Osteocyte (in vitro differentiated cells): ENCODE measurements around the gene GPR107. TPM values are rescaled to one million over a fixed set of nuclear protein-coding genes. Genes with fewer than 3 reads are reported as not detected.
A peak's percentile ranks its signal among the peaks of the same experiment; 100 is the strongest.

Source experiments
- DNase-seq: peaks from one replicate; pipeline ENCODE4 v3.0.0; 2021; ENCODE audit warnings: mixed read lengths; ENCODE audit not compliant: unreplicated experiment; ENCODE audit errors: extremely low spot score
- H3K27ac Mint-ChIP-seq: one replicate; pipeline ENCODE4 v1.8.0; 2021; ENCODE audit warnings: mild to moderate bottlenecking, mixed read lengths; ENCODE audit not compliant: unreplicated experiment
- H3K27me3 Mint-ChIP-seq: one replicate; pipeline ENCODE4 v1.8.0; 2021; ENCODE audit warnings: mixed read lengths; ENCODE audit not compliant: unreplicated experiment
- H3K36me3 Mint-ChIP-seq: one replicate; pipeline ENCODE4 v1.8.0; 2021; ENCODE audit warnings: mixed read lengths; ENCODE audit not compliant: unreplicated experiment
- H3K4me1 Mint-ChIP-seq: one replicate; pipeline ENCODE4 v1.8.0; 2021; ENCODE audit warnings: mixed read lengths; ENCODE audit not compliant: unreplicated experiment
- H3K4me3 Mint-ChIP-seq: one replicate; pipeline ENCODE4 v1.8.0; 2021; ENCODE audit warnings: mild to moderate bottlenecking, moderate library complexity, mixed read lengths; ENCODE audit not compliant: unreplicated experiment
- H3K9me3 Mint-ChIP-seq: one replicate; pipeline ENCODE4 v1.8.0; 2021; ENCODE audit warnings: mixed read lengths; ENCODE audit not compliant: unreplicated experiment
- CTCF ChIP-seq: fragments of 200-600 bp; sonication (generic); IDR thresholded peaks from 2 replicates; pipeline ENCODE4 v1.5.0; 2021; ENCODE audit warnings: antibody characterized with exemption, mild to moderate bottlenecking, moderate library complexity
- total RNA-seq: library from RNA; stranded (reverse); gene quantifications from 2 replicates; pipeline ENCODE4 v1.2.1, GENCODE V29; 2021

Gene GPR107
- total RNA-seq, 1 donor from 2014 or later, result 57.0 TPM

GRCh38 chr9:130112538-130113151 is 58.9 kb downstream of the GPR107 start:
- no peaks in the 10 kb centered on the region for H3K9me3 Mint-ChIP-seq
- H3K27ac Mint-ChIP-seq, result no peak overlapping the region
- no peak for TF ChIP-seq CTCF
- no peak for DNase-seq
- peaks cover 21% of the 10 kb centered on the region for H3K4me1 Mint-ChIP-seq
- H3K27me3 Mint-ChIP-seq, result no peaks in the 10 kb centered on the region
- peaks cover 10% of the 10 kb centered on the region for H3K36me3 Mint-ChIP-seq
- H3K4me3 Mint-ChIP-seq, result no peak overlapping the region

- TF ChIP-seq CTCF, result no peak
- Mint-ChIP-seq H3K27me3 (no peaks in the 10 kb centered on the region), H3K9me3 (no peaks in the 10 kb centered on the region), H3K4me3 (no peak overlapping the region), H3K27ac (no peak overlapping the region), H3K4me1 (peaks cover 42% of the 10 kb centered on the region), H3K36me3 (peaks cover 9% of the 10 kb centered on the region)
- no peak for DNase-seq
Observed at GRCh38 chr9:130114741-130115140, 61.0 kb downstream of the GPR107 start.

- Mint-ChIP-seq H3K9me3 (no peaks in the 10 kb centered on the region), H3K27ac (peak overlapping the region; percentile 47), H3K27me3 (no peaks in the 10 kb centered on the region), H3K4me3 (no peak overlapping the region), H3K36me3 (peaks cover 6% of the 10 kb centered on the region), H3K4me1 (peaks cover 43% of the 10 kb centered on the region)
- no peak for DNase-seq
- TF ChIP-seq CTCF, result no peak
Observed at GRCh38 chr9:130116346-130116745, 62.6 kb downstream of the GPR107 start.

- Mint-ChIP-seq H3K4me1 (peaks cover 45% of the 10 kb centered on the region), H3K4me3 (no peak overlapping the region), H3K27ac (peak overlapping the region; percentile 98), H3K36me3 (peaks cover 6% of the 10 kb centered on the region), H3K9me3 (no peaks in the 10 kb centered on the region), H3K27me3 (no peaks in the 10 kb centered on the region)
- DNase-seq, result no peak
- no peak for TF ChIP-seq CTCF
Observed at GRCh38 chr9:130117376-130117775, 63.7 kb downstream of the GPR107 start.

GRCh38 chr9:130117816-130118632 is 64.3 kb downstream of the GPR107 start:
- H3K27ac Mint-ChIP-seq, result peak overlapping the region; percentile 98
- no peaks in the 10 kb centered on the region for H3K9me3 Mint-ChIP-seq
- no peaks in the 10 kb centered on the region for H3K27me3 Mint-ChIP-seq
- H3K4me3 Mint-ChIP-seq, result no peak overlapping the region
- H3K4me1 Mint-ChIP-seq, result peaks cover 45% of the 10 kb centered on the region
- H3K36me3 Mint-ChIP-seq, result peaks cover 11% of the 10 kb centered on the region
- no peak for DNase-seq
- TF ChIP-seq CTCF, result no peak
